Coronary artery (tissue), 2 donors: ENCODE measurements around the gene SACS.

Experiments used
- DNase-seq: peaks from one replicate; pipeline ENCODE4 v3.0.0-alpha.2; 2017; ENCODE audit warnings: low spot score
- H3K27ac ChIP-seq, 2 donors: fragments of 200-600 bp; sonication (generic); one replicate each; pipeline ENCODE4 v1.5.1; 2016 to 2019
- H3K4me3 ChIP-seq: fragments of 200-600 bp; sonication (generic); 2 replicates; pipeline ENCODE4 v1.5.1; 2016; ENCODE audit warnings: mild to moderate bottlenecking, moderate library complexity
- TF ChIP-seq, protein P1 (sequence below): fragments of 200-600 bp; sonication (generic); IDR thresholded peaks from one replicate; pipeline ENCODE4 v1.5.1; 2019; ENCODE audit warnings: antibody characterized with exemption

SACS gene

DNA sequence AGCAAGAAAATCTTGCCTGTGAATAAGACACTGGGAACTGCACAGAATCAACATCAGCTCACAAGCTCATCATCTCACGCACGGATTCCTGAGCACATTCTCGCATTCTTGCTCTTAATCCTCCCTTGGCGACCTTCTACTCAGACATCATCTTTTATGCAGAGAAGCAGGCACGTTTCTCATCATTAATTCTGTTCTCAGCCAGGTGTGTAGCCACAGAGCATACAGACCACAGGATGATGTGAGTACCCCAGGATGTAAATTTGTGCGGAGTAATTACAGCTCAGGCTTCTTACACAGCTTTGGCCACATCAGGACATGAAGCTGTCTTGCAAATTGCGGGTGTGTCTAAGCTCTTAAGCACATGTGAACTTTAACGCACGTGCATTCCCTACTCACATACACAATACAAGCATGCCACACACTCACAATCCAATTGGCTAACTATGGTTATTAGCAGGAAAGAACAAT is 36.5 kb upstream of the SACS start:
- TF ChIP-seq, protein P1, sequence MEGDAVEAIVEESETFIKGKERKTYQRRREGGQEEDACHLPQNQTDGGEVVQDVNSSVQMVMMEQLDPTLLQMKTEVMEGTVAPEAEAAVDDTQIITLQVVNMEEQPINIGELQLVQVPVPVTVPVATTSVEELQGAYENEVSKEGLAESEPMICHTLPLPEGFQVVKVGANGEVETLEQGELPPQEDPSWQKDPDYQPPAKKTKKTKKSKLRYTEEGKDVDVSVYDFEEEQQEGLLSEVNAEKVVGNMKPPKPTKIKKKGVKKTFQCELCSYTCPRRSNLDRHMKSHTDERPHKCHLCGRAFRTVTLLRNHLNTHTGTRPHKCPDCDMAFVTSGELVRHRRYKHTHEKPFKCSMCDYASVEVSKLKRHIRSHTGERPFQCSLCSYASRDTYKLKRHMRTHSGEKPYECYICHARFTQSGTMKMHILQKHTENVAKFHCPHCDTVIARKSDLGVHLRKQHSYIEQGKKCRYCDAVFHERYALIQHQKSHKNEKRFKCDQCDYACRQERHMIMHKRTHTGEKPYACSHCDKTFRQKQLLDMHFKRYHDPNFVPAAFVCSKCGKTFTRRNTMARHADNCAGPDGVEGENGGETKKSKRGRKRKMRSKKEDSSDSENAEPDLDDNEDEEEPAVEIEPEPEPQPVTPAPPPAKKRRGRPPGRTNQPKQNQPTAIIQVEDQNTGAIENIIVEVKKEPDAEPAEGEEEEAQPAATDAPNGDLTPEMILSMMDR: no peak
- Histone ChIP-seq H3K4me3 (no peak overlapping the region), H3K27ac (no peak overlapping the region)
- no peak for DNase-seq

DNA sequence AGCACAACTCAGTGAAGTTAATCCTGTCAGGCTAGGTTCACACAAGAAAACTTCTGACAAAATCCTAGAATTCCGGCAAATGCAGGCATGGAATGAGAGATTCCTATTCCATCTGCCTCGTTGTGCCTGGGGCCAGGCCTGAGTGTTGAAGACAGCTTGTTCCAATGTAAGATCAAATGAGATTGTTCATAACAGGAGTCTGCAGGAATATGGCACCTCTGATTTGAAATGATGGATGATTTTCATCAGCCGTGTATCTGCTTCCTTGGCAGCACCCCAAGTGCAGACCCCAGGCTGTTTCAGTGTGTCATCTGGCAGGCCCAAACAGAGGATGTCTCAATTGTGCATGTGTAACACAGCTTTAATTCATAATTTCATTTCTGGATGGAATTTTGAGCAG is 35.3 kb upstream of the SACS start:
- H3K27ac ChIP-seq: no peak overlapping the region
- no peak for DNase-seq
- TF ChIP-seq, protein P1: no peak

DNA sequence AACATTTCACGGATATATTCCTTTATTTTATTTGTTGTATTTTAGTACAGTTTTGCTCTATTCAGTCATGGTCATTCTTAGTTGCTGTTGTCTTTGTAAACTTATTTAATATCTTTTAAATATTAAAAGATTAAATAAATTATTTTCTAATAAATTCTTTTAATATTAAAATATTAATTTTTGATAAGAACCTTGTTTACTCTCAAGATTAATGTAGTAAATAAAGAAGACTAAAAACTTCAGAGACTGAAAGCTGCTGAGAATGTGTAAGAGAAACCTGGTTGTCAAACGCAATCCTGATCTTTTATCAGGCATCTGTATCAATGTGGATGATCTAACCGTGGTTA is 34.4 kb upstream of the SACS start:
- TF ChIP-seq, protein P1: no peak
- Histone ChIP-seq H3K27ac (no peak overlapping the region), H3K4me3 (no peak overlapping the region)
- no peak for DNase-seq

More for the DNA sequence above, 35.3 kb upstream of the SACS start:
- H3K4me3 ChIP-seq: no peak overlapping the region

DNA sequence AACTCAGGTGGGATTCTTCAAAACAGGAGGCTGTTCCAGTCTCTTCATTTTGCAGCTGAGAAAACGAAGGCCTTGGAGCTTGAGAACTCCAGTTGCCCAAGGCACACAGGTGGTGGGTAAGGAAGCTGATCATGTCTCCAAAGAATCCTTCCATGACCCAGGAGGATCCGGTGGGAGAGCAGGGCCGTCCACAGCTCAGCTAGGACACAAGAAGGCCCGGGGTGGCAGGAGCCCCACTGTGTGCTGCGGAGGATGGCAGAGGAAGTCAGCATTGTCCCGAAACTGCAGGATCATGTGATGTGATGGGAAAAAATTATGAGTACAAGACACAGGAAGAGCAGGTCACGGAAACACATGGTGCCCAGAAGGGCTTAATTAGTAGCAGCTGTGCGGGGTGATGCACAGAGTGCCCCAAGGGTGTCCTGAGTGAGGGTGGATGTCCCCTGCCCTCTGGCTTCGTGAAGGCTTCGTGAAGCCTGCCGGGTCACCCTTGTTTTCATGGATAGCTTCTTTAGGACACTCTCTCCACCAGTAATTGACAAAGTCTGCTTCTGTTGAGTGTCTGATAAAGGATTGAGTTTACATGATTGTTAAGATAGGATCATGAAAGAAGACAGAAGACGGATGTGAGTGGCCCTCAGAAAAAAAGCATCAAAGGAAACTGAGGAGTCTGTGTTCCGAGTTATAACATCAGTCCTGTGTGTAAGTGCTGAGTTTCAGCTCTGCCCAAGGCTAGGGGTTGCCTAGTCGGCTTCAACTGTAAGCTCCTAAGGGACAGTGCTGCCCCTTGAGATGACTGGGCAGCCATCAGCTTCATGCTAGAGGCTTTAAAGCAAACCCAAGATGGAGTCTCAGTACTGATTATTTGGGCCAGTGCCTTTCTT is 33.8 kb upstream of the SACS start:
- TF ChIP-seq, protein P1: peak; percentile 1
- H3K4me3 ChIP-seq: no peak overlapping the region
- peak overlapping the region; percentile 64 to 79 for H3K27ac ChIP-seq
- DNase-seq: no peak

DNA sequence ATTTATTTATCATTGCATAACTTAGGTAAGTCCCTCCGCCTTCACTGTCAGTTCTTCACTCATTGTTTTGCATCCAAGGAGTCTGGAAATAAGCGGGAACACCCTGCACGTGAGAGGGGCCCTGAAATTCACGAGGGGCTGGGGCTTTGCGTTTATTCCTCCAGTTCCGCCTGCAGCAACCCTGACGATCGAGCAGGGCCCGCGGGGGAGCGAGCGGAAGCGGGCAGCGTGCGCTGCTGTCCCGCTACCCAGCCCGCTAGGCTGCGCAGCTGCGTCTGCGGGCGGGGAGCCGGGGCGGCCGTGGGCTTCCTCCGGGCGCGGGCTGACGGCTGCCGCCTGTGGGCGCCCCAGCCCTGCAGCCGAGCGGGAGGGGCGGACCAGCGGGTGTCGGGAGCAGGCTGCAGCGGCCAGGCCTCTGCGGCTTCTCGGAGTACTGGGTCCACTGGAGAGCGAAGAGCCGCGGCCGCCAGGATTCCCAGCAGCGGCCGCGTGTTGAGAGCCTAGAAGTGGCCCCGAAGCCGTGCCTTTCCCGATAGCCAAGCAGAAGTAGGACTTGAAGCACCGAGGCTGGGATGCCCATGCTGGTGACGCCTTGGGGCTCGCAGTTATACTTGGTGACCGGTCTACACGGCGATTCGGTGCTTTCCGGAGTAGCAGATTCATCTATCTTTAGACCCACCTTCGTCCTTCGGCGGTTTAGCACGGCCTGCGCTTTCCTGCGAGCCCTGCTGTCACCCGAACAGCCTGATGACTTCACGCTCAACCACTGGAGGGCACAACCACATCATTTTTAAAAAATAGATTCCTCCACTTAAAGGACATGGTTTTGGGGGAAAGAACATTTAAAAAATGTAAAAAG is 32.9 kb upstream of the SACS start:
- DNase-seq: peak; percentile 79
- TF ChIP-seq, protein P1: peak; percentile 22

DNA sequence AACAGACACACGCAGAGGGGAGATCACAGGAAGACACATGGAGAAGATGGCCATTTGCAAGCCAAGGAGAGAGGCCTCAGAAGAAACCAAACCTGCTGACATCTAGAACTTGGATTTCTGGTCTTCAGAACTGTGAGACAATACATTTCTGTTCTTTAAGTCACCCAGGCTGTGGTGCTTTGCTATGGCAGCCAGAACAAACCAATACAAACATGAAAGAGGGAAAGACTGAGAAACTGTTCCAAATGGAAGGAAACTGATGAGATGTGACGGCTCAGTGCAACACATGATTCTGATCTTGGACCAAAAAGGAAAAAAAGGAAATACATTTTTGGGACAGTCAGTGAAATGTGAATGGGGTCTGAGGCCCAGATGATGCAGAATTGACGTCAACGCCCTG is 30.2 kb upstream of the SACS start:
- TF ChIP-seq, protein P1: no peak
- peak overlapping the region; percentile 24 to 66 for H3K27ac ChIP-seq
- DNase-seq: no peak
- H3K4me3 ChIP-seq: no peak overlapping the region

More for the DNA sequence above, 32.9 kb upstream of the SACS start:
- peak overlapping the region; percentile 79 to 87 for H3K27ac ChIP-seq
- H3K4me3 ChIP-seq: peak overlapping the region; percentile 67
